Memory B cell (primary cell): Measurements from ENCODE around the gene C18orf32.
"Not testable (repeated sequence)": the region's sequence is repeated elsewhere in the genome, so short reads cannot be mapped to it uniquely, and the experiment has no call there.

ENCODE experiments used
- ATAC-seq: fragments of 150-1000 bp; cut with Tn5 transposase; 2 replicates; pipeline ENCODE4 v1.10.0; 2021; ENCODE audit warnings: low read depth, mild to moderate bottlenecking, moderate library complexity
- DNase-seq, 2 donors: peaks; one replicate each; pipeline ENCODE4 v3.0.0; 2022; ENCODE audit warnings: low spot score in 2 of 2
- H3K27ac Mint-ChIP-seq: one replicate; pipeline ENCODE4 v1.8.0; 2022; ENCODE audit warnings: mild to moderate bottlenecking, moderate library complexity, mixed read lengths
- H3K27me3 Mint-ChIP-seq: one replicate; pipeline ENCODE4 v1.8.0; 2022; ENCODE audit warnings: mixed read lengths
- H3K36me3 Mint-ChIP-seq: one replicate; pipeline ENCODE4 v1.8.0; 2022; ENCODE audit warnings: mild to moderate bottlenecking, mixed read lengths
- H3K4me1 Mint-ChIP-seq: one replicate; pipeline ENCODE4 v1.8.0; 2022; ENCODE audit warnings: mixed read lengths
- H3K4me3 Mint-ChIP-seq: one replicate; pipeline ENCODE4 v1.8.0; 2022; ENCODE audit warnings: mild to moderate bottlenecking, moderate library complexity, mixed read lengths
- H3K9me3 Mint-ChIP-seq: one replicate; pipeline ENCODE4 v1.8.0; 2022; ENCODE audit warnings: mixed read lengths

C18orf32 gene

GRCh38 chr18:49491534-49491856 is 4.5 kb upstream of the C18orf32 start:
- Mint-ChIP-seq H3K4me3 (peak overlapping the region; percentile 96), H3K36me3 (peaks cover 17% of the 10 kb centered on the region), H3K27ac (peak overlapping the region; percentile 98), H3K27me3 (no peaks in the 10 kb centered on the region), H3K4me1 (peaks cover 23% of the 10 kb centered on the region), H3K9me3 (no peaks in the 10 kb centered on the region)
- DNase-seq (no peak), ATAC-seq (no peak)

GRCh38 chr18:49490246-49490762 is 3.3 kb upstream of the C18orf32 start:
- DNase-seq = no peak
- no peaks in the 10 kb centered on the region for H3K27me3 Mint-ChIP-seq
- no peaks in the 10 kb centered on the region for H3K9me3 Mint-ChIP-seq
- peak overlapping the region; percentile 98 for H3K27ac Mint-ChIP-seq
- ATAC-seq = no peak
- peaks cover 27% of the 10 kb centered on the region for H3K4me1 Mint-ChIP-seq
- H3K36me3 Mint-ChIP-seq = peaks cover 17% of the 10 kb centered on the region
- H3K4me3 Mint-ChIP-seq = peak overlapping the region; percentile 15

GRCh38 chr18:49487711-49488310 is 777 bp upstream of the C18orf32 start:
- peaks cover 32% of the 10 kb centered on the region for H3K4me1 Mint-ChIP-seq
- ATAC-seq (no peak), DNase-seq (no peak)
- H3K27me3 Mint-ChIP-seq = no peaks in the 10 kb centered on the region
- peak overlapping the region; percentile 98 for H3K27ac Mint-ChIP-seq
- H3K9me3 Mint-ChIP-seq = no peaks in the 10 kb centered on the region
- H3K36me3 Mint-ChIP-seq = peaks cover 26% of the 10 kb centered on the region
- peak overlapping the region; percentile 98 for H3K4me3 Mint-ChIP-seq

DNA sequence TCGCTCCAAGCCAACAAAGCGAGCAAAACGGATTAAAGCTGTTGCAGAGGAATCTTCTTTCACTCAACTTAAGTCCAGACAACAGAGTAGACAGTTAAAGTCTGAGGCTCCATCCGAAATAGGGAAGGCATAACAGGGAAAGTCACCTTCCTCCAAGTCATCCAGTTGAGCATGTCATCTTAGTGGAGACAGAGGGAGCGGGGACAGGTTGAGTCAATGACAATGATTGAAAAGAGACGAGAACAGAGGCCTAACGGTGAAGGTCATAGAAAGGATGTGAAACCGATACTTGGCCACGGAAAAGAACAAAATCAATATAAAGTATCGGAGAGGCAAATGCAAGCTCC is 455 bp downstream of the C18orf32 start:
- H3K27me3 Mint-ChIP-seq = no peaks in the 10 kb centered on the region
- peaks cover 29% of the 10 kb centered on the region for H3K4me1 Mint-ChIP-seq
- no peak for ATAC-seq
- H3K36me3 Mint-ChIP-seq = peaks cover 28% of the 10 kb centered on the region
- peak overlapping the region; percentile 98 for H3K4me3 Mint-ChIP-seq
- H3K27ac Mint-ChIP-seq = peak overlapping the region; percentile 98
- DNase-seq = no peak
- H3K9me3 Mint-ChIP-seq = no peaks in the 10 kb centered on the region

- Mint-ChIP-seq H3K27me3 (no peaks in the 10 kb centered on the region), H3K4me3 (peak overlapping the region; percentile 98), H3K9me3 (no peaks in the 10 kb centered on the region), H3K4me1 (peaks cover 24% of the 10 kb centered on the region), H3K36me3 (peaks cover 25% of the 10 kb centered on the region), H3K27ac (peak overlapping the region; percentile 98)
- ATAC-seq = no peak
- DNase-seq = no peak
These were observed 900 bp downstream of the C18orf32 start for GRCh38 chr18:49486134-49486533.

DNA sequence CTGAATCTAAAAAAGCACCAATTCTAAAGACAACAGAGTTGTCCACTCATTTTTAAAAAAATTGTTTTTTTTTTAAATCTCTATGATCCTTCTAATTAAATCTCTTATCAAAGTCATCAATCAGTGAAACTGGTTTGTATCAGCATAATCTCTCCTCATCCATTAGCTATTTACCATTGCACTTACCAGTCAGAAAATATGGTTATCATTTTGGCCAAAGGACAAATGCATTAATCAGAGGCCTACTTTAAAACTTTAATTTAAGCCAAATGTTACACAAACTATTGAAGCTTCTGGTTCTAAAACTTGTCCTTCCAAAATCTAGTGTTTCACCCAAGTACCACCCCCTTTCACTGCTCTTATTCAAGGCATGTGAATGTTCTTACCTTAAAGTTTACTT is 3.8 kb downstream of the C18orf32 start:
- H3K27ac Mint-ChIP-seq = peak overlapping the region; percentile 32
- no peak for DNase-seq
- peaks cover 22% of the 10 kb centered on the region for H3K4me1 Mint-ChIP-seq
- H3K4me3 Mint-ChIP-seq = no peak overlapping the region
- peaks cover 2% of the 10 kb centered on the region for H3K9me3 Mint-ChIP-seq
- no peaks in the 10 kb centered on the region for H3K27me3 Mint-ChIP-seq
- no peak for ATAC-seq
- peaks cover 26% of the 10 kb centered on the region for H3K36me3 Mint-ChIP-seq

DNA sequence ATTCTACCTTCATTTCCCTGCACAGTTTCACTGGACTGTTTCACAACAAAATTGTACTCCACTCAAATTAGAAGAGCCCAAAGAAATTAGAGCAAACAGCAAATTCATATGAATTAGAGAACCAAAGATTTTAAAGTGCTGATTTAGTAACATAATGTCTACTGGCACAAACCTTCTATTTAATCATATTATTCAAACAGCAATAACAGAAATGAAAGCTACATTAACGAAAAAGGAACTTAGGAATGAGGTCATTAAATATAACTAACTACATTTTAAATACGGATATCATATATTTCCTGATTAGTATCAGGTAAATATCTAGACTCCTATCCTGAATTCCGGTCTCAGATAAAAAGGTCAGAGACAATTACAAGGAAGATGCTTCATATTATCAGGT is 5.1 kb downstream of the C18orf32 start:
- DNase-seq (no peak), ATAC-seq (no peak)
- H3K4me1 Mint-ChIP-seq = peaks cover 22% of the 10 kb centered on the region
- H3K27me3 Mint-ChIP-seq = no peaks in the 10 kb centered on the region
- H3K36me3 Mint-ChIP-seq = peaks cover 26% of the 10 kb centered on the region
- peak overlapping the region; percentile 39 for H3K27ac Mint-ChIP-seq
- no peak overlapping the region for H3K4me3 Mint-ChIP-seq
- peaks cover 2% of the 10 kb centered on the region for H3K9me3 Mint-ChIP-seq

DNA sequence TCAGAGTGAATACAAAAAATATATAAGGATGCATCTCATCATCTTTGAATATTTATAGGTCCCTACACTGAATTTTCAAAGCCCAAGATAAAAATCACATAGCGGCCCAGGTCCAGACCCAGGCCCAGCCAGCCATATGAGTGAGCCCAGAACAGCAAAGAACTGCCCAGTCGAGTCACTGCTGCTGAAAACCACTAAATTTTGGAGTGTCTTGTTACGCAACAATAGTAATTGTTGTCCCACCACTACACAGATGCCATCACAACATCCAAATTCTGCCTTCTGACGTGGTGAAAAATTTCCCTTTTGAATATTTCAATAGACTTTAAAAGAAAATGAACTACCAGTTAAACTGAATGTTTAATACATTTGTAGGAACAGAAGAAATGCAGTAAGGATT is 5.7 kb downstream of the C18orf32 start:
- no peak overlapping the region for H3K4me3 Mint-ChIP-seq
- peaks cover 23% of the 10 kb centered on the region for H3K4me1 Mint-ChIP-seq
- peak overlapping the region; percentile 39 for H3K27ac Mint-ChIP-seq
- peaks cover 2% of the 10 kb centered on the region for H3K9me3 Mint-ChIP-seq
- DNase-seq (no peak), ATAC-seq (no peak)
- H3K36me3 Mint-ChIP-seq = peaks cover 30% of the 10 kb centered on the region
- H3K27me3 Mint-ChIP-seq = no peaks in the 10 kb centered on the region

- Mint-ChIP-seq H3K9me3 (peaks cover 2% of the 10 kb centered on the region), H3K27ac (peak overlapping the region; percentile 45), H3K36me3 (peaks cover 30% of the 10 kb centered on the region), H3K4me3 (no peak overlapping the region), H3K27me3 (no peaks in the 10 kb centered on the region), H3K4me1 (peaks cover 21% of the 10 kb centered on the region)
- DNase-seq = no peak
- ATAC-seq = no peak
These were observed 7.5 kb downstream of the C18orf32 start for GRCh38 chr18:49479381-49480137.

GRCh38 chr18:49476664-49477411 is 10.2 kb downstream of the C18orf32 start:
- Mint-ChIP-seq H3K9me3 (peaks cover 2% of the 10 kb centered on the region), H3K36me3 (peaks cover 19% of the 10 kb centered on the region), H3K27me3 (no peaks in the 10 kb centered on the region), H3K4me1 (peaks cover 12% of the 10 kb centered on the region), H3K4me3 (no peak overlapping the region), H3K27ac (no peak overlapping the region)
- ATAC-seq (no peak), DNase-seq (no peak)

DNA sequence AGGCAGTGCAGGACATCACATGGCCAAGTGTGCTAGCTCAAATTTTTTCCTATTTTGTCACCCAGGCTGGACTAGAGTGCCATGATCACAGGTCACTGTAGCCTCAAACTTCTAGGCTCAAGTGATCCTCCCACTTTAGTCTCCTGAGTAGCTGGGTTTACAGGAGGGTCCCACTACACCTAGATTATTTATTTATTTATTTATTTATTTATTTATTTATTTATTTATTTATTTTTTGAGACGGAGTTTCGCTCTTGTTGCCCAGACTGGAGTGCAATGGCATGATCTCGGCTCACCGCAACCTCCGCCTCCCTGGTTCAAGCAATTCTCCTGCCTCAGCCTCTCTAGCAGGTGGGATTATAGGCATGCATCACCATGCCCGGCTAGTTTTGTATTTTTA is 12.1 kb downstream of the C18orf32 start:
- not testable (repeated sequence) for H3K27ac Mint-ChIP-seq, H3K27me3 Mint-ChIP-seq, H3K4me3 Mint-ChIP-seq, H3K9me3 Mint-ChIP-seq, ATAC-seq, DNase-seq
- H3K4me1 Mint-ChIP-seq = peaks cover 12% of the 10 kb centered on the region
- peaks cover 15% of the 10 kb centered on the region for H3K36me3 Mint-ChIP-seq

DNA sequence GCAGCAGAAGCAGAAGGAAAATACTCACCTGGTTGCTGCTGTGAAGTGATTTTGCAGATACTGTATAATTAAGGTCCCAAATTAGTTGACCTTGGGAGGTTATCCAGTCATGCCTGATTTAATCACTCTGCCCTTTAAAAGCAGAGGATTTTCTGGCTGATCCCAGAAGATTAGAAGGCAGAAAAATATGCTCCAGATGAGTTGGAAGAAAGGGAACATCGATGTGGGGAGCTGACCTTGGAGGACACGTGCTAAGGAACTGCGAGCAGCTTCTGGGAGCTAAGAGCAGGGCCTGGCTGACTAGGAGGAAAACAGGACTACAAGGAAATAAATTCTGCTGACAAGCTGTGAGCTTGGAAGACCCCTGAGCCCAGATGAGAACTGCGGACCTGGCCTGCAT is 13.3 kb downstream of the C18orf32 start:
- Mint-ChIP-seq H3K4me1 (peaks cover 5% of the 10 kb centered on the region), H3K9me3 (no peaks in the 10 kb centered on the region), H3K27me3 (peaks cover 9% of the 10 kb centered on the region), H3K36me3 (peaks cover 4% of the 10 kb centered on the region), H3K27ac (no peak overlapping the region), H3K4me3 (no peak overlapping the region)
- ATAC-seq (no peak), DNase-seq (no peak)

DNA sequence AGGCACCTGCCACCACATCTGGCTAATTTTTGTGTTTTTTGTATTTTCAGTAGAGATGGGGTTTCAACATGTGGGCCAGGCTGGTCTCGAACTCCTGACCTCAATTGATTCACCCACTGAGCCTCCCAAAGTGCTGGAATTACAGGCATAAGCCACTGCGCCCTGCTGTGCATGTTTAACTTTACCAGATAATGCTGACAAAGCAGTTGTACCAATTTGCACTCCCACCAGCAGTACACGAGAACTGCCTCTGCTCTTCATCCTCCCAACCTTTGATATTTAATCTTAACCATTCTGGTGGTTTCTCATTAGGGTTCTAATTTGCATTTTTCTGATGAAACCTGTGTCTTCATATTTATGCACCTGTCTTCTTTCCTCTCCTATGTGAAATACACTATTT is 14.6 kb downstream of the C18orf32 start:
- no peak for DNase-seq
- Mint-ChIP-seq H3K36me3 (peaks cover 4% of the 10 kb centered on the region), H3K27ac (no peak overlapping the region), H3K27me3 (peaks cover 9% of the 10 kb centered on the region), H3K4me1 (peaks cover 5% of the 10 kb centered on the region), H3K9me3 (no peaks in the 10 kb centered on the region), H3K4me3 (no peak overlapping the region)
- ATAC-seq = no peak

DNA sequence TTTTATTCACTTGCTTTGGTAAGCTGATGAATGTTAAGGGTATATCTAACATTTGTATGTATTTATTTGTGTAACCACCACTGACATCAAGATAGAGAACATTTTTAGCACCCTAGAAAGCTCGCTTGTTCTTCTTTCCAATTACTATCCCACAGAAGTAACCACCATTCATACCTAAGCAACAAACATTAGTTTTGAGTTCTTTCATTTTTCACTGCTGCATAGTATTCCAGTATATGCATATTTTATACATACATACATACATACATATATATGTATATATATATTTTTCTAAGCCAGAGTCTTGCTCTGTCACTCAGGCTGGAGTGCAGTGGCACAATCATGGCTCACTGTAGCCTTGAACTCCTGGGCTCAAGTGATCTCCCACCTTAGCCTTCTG is 15.5 kb downstream of the C18orf32 start:
- Mint-ChIP-seq H3K27me3 (peaks cover 9% of the 10 kb centered on the region), H3K4me1 (peaks cover 3% of the 10 kb centered on the region), H3K27ac (no peak overlapping the region), H3K4me3 (no peak overlapping the region), H3K36me3 (peaks cover 2% of the 10 kb centered on the region), H3K9me3 (no peaks in the 10 kb centered on the region)
- ATAC-seq (no peak), DNase-seq (no peak)
